ENCODE data around the gene HLCS. TPM values are rescaled to one million over a fixed set of nuclear protein-coding genes. Genes with fewer than 3 reads are reported as not detected.

HLCS gene
- total RNA-seq, 1 experiment from 2014 or later = 12.7 TPM

DNA sequence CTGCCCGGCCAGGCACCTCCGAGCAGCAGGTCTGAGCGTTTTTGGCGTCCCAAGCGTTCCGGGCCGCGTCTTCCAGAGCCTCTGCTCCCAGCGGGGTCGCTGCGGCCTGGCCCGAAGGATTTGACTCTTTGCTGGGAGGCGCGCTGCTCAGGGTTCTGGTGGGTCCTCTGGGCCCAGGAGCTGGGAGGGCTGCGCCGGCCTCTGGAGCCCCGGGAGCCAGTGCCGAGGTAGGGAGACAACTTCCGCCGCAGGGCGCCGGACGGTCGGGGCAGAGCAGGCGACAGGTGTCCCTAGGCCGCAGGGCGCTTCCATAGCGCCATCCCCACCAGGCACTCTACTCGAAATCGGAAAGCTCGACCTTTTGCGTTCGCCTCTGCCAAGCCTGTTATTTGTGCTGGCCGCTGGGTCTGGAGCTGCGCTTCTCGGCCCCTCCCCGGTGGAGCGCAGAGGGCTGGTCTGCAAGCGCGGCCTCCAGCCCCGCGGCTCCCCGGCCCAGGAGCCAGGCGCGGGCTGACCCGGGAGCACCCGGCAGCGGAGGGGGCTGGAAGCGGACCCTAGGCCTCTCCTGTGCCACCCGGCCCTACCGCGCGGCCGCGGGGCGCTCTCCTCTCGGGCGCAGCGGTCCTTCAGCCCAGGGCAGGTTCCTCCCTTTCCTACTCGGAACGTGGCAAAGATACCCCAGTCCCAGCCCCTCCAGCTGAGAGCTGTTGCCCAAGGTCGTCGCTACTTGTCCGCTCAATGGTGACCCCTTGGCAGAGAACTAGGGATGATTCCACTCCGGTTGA, 265.3 kb downstream of the HLCS start:
- H2BK12ac ChIP-seq (ENCODE audit: insufficient read length, low read depth, low read length) = no peak overlapping the region
- peak overlapping the region in 1 of 2 experiments; percentile 73; a peak in 3 of 5 replicates for H3K4me3 Mint-ChIP-seq
- no peak overlapping the region for H4K8ac ChIP-seq (replicated peaks; ENCODE audit: insufficient read length, low read depth, low read length)
- WGBS (ENCODE audit: extremely low coverage, insufficient read length, low lambda C conversion rate) = no CpG with 5 or more reads among the region's 65 CpGs
- no peak overlapping the region for H3K4ac ChIP-seq (ENCODE audit: low read depth, low read length)
- no peak overlapping the region for H2BK20ac ChIP-seq (ENCODE audit: low read depth, low read length, poor library complexity, severe bottlenecking)
- H3K9me3 Mint-ChIP-seq = peaks cover 0 to 10% of the 10 kb centered on the region in 2 experiments; a peak in 3 of 5 replicates
- H3K27me3 ChIP-seq (ENCODE audit: insufficient read depth, low read length) = peaks cover 98% of the 10 kb centered on the region
- no peaks in the 10 kb centered on the region for H3K79me2 ChIP-seq (ENCODE audit: insufficient read depth, low read length)
- H3K14ac ChIP-seq (ENCODE audit: insufficient read depth, low read length) = no peak overlapping the region
- H3K18ac ChIP-seq (ENCODE audit: insufficient read length, low read depth, low read length) = no peak overlapping the region
- no peak overlapping the region for H3K23ac ChIP-seq (ENCODE audit: insufficient read length, low read depth, low read length)
- H2BK120ac ChIP-seq (ENCODE audit: low read depth, low read length, poor library complexity, severe bottlenecking) = no peak overlapping the region
- no peak overlapping the region for H2BK15ac ChIP-seq (ENCODE audit: low read depth, low read length)
- no peaks in the 10 kb centered on the region for H3K9me3 ChIP-seq (ENCODE audit: control insufficient read depth, low read depth, low read length)
- H2BK5ac ChIP-seq (ENCODE audit: insufficient read length, low read length) = no peak overlapping the region
- peaks cover 98% of the 10 kb centered on the region for H3K27me3 Mint-ChIP-seq (ENCODE audit: low read depth)
- no peak overlapping the region for H3K9ac ChIP-seq (ENCODE audit: extremely low read depth, insufficient read length, low read length)
- H3K79me1 ChIP-seq (ENCODE audit: insufficient read depth, low read depth, low read length, poor library complexity, severe bottlenecking) = no peaks in the 10 kb centered on the region
- H4K91ac ChIP-seq (ENCODE audit: insufficient read length, low read depth, low read length) = no peak overlapping the region
- H3K27ac Mint-ChIP-seq = no peak overlapping the region
- H3K56ac ChIP-seq (ENCODE audit: insufficient read length, low read depth, low read length) = no peak overlapping the region
- peaks cover 19 to 53% of the 10 kb centered on the region in 2 experiments for H3K4me1 Mint-ChIP-seq
- H2AFZ ChIP-seq (ENCODE audit: low read length) = no peak overlapping the region
- peak overlapping the region; percentile 53 for H3K4me2 ChIP-seq (ENCODE audit: insufficient read depth, insufficient read length, low read length)
- no peak overlapping the region for H3K27ac ChIP-seq (ENCODE audit: insufficient read length, low read depth, low read length)
- H3K4me1 ChIP-seq (ENCODE audit: insufficient read depth, low read length) = 0 out of 2 replicates have a peak, but pooled peaks cover 5% of the 10 kb centered on the region
- H4K20me1 ChIP-seq (ENCODE audit: control insufficient read depth, insufficient read depth, insufficient read length) = no peaks in the 10 kb centered on the region
- TF ChIP-seq, protein P1, sequence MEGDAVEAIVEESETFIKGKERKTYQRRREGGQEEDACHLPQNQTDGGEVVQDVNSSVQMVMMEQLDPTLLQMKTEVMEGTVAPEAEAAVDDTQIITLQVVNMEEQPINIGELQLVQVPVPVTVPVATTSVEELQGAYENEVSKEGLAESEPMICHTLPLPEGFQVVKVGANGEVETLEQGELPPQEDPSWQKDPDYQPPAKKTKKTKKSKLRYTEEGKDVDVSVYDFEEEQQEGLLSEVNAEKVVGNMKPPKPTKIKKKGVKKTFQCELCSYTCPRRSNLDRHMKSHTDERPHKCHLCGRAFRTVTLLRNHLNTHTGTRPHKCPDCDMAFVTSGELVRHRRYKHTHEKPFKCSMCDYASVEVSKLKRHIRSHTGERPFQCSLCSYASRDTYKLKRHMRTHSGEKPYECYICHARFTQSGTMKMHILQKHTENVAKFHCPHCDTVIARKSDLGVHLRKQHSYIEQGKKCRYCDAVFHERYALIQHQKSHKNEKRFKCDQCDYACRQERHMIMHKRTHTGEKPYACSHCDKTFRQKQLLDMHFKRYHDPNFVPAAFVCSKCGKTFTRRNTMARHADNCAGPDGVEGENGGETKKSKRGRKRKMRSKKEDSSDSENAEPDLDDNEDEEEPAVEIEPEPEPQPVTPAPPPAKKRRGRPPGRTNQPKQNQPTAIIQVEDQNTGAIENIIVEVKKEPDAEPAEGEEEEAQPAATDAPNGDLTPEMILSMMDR (conservative IDR thresholded peaks at IDR 0.05) = no peak; the same call in 2 of the 3 replicates
- no peak overlapping the region for H2AK5ac ChIP-seq (ENCODE audit: insufficient read length, low read length)
- H3K23me2 ChIP-seq (ENCODE audit: insufficient read length, low read depth, low read length, poor library complexity, severe bottlenecking) = peaks cover 10% of the 10 kb centered on the region
- peak; percentile 63 for DNase-seq
- H4K5ac ChIP-seq (ENCODE audit: insufficient read length, low read depth, low read length) = no peak overlapping the region
- no peak overlapping the region for H3T11ph ChIP-seq (ENCODE audit: low read length)
- peaks cover 0 to 2% (median 0%) of the 10 kb centered on the region in 3 experiments; a peak in 2 of 7 replicates for H3K36me3 Mint-ChIP-seq (ENCODE audit: insufficient read depth in 1 of 3, low read depth in 3 of 3)

Other genes starting within 250 kb of the HLCS start
- gene RIPPLY3, start 40.0 kb upstream of the HLCS start, total RNA-seq (2021) = 1.7 and 1.9 TPM in 2 replicates
- gene PIGP, start 106.4 kb upstream of the HLCS start, total RNA-seq (2021) = 13.0 and 13.2 TPM in 2 replicates
- gene TTC3, start 106.6 kb upstream of the HLCS start, total RNA-seq (2021) = 46.5 and 48.6 TPM in 2 replicates

All from H9 (cell line).